GM21367 (cell line): ENCODE data around the gene ITFG1.

ENCODE experiments used
- ATAC-seq: cut with Tn5 transposase; IDR thresholded peaks from one replicate; pipeline ENCODE4 v1.9.1; 2021; ENCODE audit not compliant: unreplicated experiment

Gene ITFG1

GRCh38 chr16:47125757-47126156 lies 335.1 kb downstream of the ITFG1 start:
- ATAC-seq, result no peak

GRCh38 chr16:47113130-47113529 lies 347.7 kb downstream of the ITFG1 start:
- ATAC-seq, result no peak

DNA sequence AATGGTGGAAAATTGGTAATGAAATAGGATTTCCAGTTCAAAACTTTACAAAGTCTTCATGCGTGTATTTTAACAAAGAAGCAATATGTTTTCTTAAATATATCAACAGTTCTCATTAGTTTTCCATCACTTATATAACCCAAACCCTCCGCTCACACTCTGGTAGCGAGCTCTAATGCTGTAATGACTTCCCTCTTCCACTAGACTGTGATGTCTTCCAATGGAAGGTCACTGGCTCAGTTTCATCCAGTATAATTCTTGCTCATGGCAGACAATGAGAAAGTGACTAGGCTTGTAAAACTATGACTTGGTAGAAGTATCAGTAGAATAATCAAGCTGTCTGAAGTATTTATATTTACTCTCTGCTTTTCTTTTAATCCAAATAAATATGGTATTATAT lies 349.9 kb downstream of the ITFG1 start:
- ATAC-seq, result no peak

DNA sequence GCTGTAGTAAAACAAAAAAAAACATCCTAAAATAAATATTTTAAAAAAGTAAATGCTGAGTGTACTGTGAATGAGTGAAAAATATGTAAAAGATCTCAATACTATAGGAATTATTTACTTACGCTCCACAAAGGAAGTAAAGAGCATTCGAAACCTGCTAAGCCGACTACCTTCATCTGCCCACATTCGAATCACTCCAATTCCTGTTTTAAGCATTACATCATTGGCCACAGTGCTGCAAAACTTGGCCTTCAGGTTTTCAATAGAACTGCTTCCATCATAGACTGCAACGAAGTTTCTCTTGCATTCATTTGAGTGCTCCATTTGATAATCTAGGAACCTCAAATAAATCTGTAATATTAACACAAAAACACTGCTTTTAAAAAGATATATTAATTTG lies 351.5 kb downstream of the ITFG1 start:
- no peak for ATAC-seq
